NOMO-1 (cell line): ENCODE data around the gene NFIB.

Source experiments
- DNase-seq, 2 experiments: peaks; one replicate each; lab custom pipeline; 2025; ENCODE audit not compliant: unreplicated experiment in 2 of 2; lab: John Stamatoyannopoulos, UW

NFIB gene

GRCh38 chr9:14321517-14322130 is 7.7 kb upstream of the NFIB start:
- no peak for DNase-seq

- no peak for DNase-seq
Observed at GRCh38 chr9:14320271-14321181, 6.6 kb upstream of the NFIB start.

- DNase-seq, result no peak
Observed at GRCh38 chr9:14318934-14319580, 5.1 kb upstream of the NFIB start.

- DNase-seq, result no peak
Observed at GRCh38 chr9:14318361-14318760, 4.4 kb upstream of the NFIB start.

GRCh38 chr9:14317667-14318320 is 3.9 kb upstream of the NFIB start:
- no peak for DNase-seq

- DNase-seq, result no peak
Observed at GRCh38 chr9:14316602-14317300, 2.8 kb upstream of the NFIB start.

GRCh38 chr9:14315875-14316601 is 2.1 kb upstream of the NFIB start:
- DNase-seq, result no peak

GRCh38 chr9:14314929-14315874 is 1.3 kb upstream of the NFIB start:
- DNase-seq, result no peak

GRCh38 chr9:14314424-14314928 is 535 bp upstream of the NFIB start:
- no peak for DNase-seq

- DNase-seq, result no peak
Observed at GRCh38 chr9:14313378-14313940, 482 bp downstream of the NFIB start.

GRCh38 chr9:14312719-14313377 is 1.1 kb downstream of the NFIB start:
- DNase-seq, result no peak

- no peak for DNase-seq
Observed at GRCh38 chr9:14311956-14312685, 1.8 kb downstream of the NFIB start.

- no peak for DNase-seq
Observed at GRCh38 chr9:14311171-14311949, 2.6 kb downstream of the NFIB start.

GRCh38 chr9:14310311-14310710 is 3.6 kb downstream of the NFIB start:
- DNase-seq, result no peak

- DNase-seq, result no peak
Observed at GRCh38 chr9:14309403-14309802, 4.5 kb downstream of the NFIB start.

GRCh38 chr9:14308853-14309145 is 5.1 kb downstream of the NFIB start:
- DNase-seq, result no peak
